Measurements from ENCODE around the gene ARHGDIG.

ARHGDIG gene

GRCh38 chr16:273547-274421, 6.6 kb upstream of the ARHGDIG start:
- no peak overlapping the region for H3K4me3 ChIP-seq (ENCODE audit: control insufficient read depth, low read depth, low read length)
- no peak for DNase-seq (ENCODE audit: low read depth)
- TF ChIP-seq CTCF (conservative IDR thresholded peaks at IDR 0.05; ENCODE audit: control insufficient read depth, insufficient read depth, low read depth, low read length) = no peak

- no peak for DNase-seq (ENCODE audit: low read depth)
- no peak overlapping the region for H3K4me3 ChIP-seq (ENCODE audit: control insufficient read depth, low read depth, low read length)
- no peak for TF ChIP-seq CTCF (conservative IDR thresholded peaks at IDR 0.05; ENCODE audit: control insufficient read depth, insufficient read depth, low read depth, low read length)
Observed at GRCh38 chr16:275041-275641, 5.2 kb upstream of the ARHGDIG start.

DNA sequence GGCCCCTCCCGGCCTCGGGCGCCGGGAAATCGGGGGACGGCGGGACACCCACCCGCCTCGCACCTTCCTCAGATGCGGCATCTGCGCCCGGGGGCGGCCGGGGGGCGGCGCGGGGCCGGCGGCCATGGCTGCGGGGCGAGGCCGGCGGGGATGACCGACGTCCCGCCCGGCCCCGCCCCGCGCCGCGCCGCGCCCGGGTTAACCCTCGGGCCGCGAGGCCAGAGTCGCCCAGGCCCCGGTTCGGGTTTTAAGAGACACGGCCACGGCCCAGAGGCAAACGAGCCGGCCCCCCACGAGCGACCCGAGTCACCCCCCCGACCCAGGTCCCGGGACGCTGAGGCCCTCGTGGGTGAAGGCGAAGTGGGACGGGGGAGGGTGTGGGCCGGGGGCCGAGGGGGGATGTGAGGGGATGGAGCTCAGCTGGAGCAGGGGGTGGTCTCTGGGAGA, 4.6 kb upstream of the ARHGDIG start, which contains the start of gene RGS11:
TSS of gene RGS11 (minus strand) at position 159 of the 447 bp plus-strand sequence. CDS start at position 126, 33 bp downstream.
- no peak for DNase-seq (ENCODE audit: low read depth)
- TF ChIP-seq CTCF (conservative IDR thresholded peaks at IDR 0.05; ENCODE audit: control insufficient read depth, insufficient read depth, low read depth, low read length) = no peak
- H3K4me3 ChIP-seq (ENCODE audit: control insufficient read depth, low read depth, low read length) = no peak within 1 kb of the TSS

GRCh38 chr16:276426-277077, 3.8 kb upstream of the ARHGDIG start:
- DNase-seq (ENCODE audit: low read depth) = no peak
- H3K4me3 ChIP-seq (ENCODE audit: control insufficient read depth, low read depth, low read length) = no peak overlapping the region
- TF ChIP-seq CTCF (conservative IDR thresholded peaks at IDR 0.05; ENCODE audit: control insufficient read depth, insufficient read depth, low read depth, low read length) = no peak

DNA sequence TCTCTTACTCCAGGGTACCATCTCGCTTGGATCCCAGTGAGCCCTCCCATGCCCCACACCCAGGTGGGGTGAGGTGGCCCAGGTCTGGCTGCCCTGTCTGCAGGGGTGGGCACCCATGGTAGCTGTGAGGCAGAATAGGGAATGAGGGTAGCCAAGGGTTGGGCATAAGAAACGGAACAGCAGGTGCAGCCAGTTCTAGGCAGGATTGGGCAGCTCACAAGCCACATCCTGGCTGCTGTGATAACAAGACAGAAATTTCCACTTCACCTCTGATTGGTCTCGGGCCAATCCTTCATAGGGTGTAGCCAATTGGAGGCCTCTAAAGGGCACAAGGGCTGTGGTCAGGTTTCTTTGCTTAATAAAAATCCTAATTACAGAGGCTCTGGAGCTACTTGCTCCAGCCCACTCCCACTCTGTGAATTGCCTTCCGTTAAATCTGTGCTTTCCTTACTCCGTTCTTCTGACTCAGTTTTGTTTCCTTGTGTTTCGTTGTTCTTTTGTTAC, 1.5 kb upstream of the ARHGDIG start:
- TF ChIP-seq CTCF (conservative IDR thresholded peaks at IDR 0.05; ENCODE audit: control insufficient read depth, insufficient read depth, low read depth, low read length) = no peak
- H3K4me3 ChIP-seq (ENCODE audit: control insufficient read depth, low read depth, low read length) = no peak overlapping the region
- DNase-seq (ENCODE audit: low read depth) = peak; percentile 22

DNA sequence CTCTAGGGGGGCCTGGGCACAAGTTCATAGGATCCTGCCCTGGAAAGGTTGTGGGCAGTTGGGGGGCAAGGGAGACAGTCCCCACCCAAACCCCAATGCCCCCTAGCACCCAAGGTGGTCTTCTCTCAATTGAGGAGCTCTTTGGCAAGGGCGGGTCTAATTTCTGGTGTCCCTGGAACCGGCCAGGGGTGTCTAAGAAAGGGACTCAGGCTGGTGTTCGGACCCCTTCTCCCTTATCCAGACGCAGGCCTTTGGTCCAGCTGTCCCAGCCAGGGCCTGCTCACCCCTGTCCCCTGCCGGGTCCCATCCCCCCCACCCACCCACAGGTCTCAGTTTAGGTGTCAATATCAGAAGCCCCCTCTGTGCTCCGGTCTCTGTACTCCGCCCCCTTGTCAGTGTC, 860 bp upstream of the ARHGDIG start:
- no peak for TF ChIP-seq CTCF (conservative IDR thresholded peaks at IDR 0.05; ENCODE audit: control insufficient read depth, insufficient read depth, low read depth, low read length)
- no peak overlapping the region for H3K4me3 ChIP-seq (ENCODE audit: control insufficient read depth, low read depth, low read length)
- no peak for DNase-seq (ENCODE audit: low read depth)

Data from fibroblast of mammary gland (primary cell).